Mammary epithelial cell (primary cell): ENCODE results near the gene ARIH2.

Experiments
- EZH2 ChIP-seq: IDR thresholded peaks from 2 replicates; pipeline ENCODE4 v1.6.1; 2012; ENCODE audit warnings: low read length, inconsistent platforms, borderline replicate concordance
- TF ChIP-seq, protein P1 (sequence below), 2 donors: IDR thresholded peaks in 1 of 2; conservative IDR thresholded peaks in 1 of 2; 2 replicates each; pipeline ENCODE4 v1.5.1; 2011 to 2012; ENCODE audit warnings: inconsistent platforms in 2 of 2, low read length in 2 of 2, mild to moderate bottlenecking in 2 of 2, control low read depth in 1 of 2, low read depth in 1 of 2; ENCODE audit not compliant: insufficient read depth in 1 of 2; ENCODE audit errors: extremely low read depth in 1 of 2

DNA sequence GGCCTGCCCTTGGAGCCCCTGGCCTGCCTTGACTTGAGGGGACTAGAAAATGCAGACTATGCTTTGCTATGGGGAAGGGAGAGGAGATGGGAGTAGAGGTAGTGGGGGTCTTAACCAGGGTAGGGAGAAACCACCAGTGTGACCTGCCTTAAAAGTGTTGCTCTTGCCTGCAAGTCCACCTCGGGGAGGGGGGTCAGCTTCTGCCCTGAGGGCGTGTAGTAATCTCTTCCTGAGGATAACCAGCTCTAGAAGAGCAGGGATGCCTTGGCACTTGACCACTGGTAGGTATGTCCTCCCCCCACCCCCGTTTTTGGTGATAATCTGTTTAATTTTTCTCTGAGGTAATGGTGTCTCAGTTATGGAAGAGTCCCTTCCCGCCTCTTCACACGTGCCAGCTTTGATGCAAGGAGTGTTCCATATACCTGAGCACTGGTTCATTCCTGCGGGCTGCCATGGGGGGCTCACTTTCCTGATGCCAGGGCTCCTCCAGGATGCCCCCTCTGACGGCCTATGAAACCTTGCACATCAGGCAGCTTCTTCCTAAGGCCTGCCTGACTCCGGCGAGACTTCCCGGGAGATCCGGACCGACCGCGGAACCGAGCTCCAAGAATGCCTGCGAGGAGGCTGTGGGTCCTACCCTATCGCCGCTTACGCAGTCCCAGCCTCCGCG, 70.6 kb downstream of the ARIH2 start:
- no peak for TF ChIP-seq EZH2
- TF ChIP-seq, protein P1, sequence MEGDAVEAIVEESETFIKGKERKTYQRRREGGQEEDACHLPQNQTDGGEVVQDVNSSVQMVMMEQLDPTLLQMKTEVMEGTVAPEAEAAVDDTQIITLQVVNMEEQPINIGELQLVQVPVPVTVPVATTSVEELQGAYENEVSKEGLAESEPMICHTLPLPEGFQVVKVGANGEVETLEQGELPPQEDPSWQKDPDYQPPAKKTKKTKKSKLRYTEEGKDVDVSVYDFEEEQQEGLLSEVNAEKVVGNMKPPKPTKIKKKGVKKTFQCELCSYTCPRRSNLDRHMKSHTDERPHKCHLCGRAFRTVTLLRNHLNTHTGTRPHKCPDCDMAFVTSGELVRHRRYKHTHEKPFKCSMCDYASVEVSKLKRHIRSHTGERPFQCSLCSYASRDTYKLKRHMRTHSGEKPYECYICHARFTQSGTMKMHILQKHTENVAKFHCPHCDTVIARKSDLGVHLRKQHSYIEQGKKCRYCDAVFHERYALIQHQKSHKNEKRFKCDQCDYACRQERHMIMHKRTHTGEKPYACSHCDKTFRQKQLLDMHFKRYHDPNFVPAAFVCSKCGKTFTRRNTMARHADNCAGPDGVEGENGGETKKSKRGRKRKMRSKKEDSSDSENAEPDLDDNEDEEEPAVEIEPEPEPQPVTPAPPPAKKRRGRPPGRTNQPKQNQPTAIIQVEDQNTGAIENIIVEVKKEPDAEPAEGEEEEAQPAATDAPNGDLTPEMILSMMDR (conservative IDR thresholded peaks at IDR 0.05 in 1 of 2, IDR thresholded peaks at IDR 0.05 in 1 of 2; ENCODE audit: extremely low read depth in 1 of 2, insufficient read depth in 1 of 2, low read depth in 1 of 2, low read length in 2 of 2), result no peak
